Right lobe of liver (tissue), 4 donors: ENCODE results near the gene KDM4C.

Experiments
- CTCF ChIP-seq, 4 donors: fragments of 200-600 bp in 3 of 4; fragments of 450-650 bp in 1 of 4; IDR thresholded peaks; one replicate each; pipeline versions ENCODE4 v1.5.1 to v1.8.0; 2016 to 2022; ENCODE audit warnings: antibody characterized with exemption in 4 of 4, mild to moderate bottlenecking in 2 of 4
- POLR2A ChIP-seq: fragments of 450-650 bp; IDR thresholded peaks from one replicate; pipeline ENCODE4 v1.6.1; 2017; ENCODE audit warnings: antibody characterized with exemption, mild to moderate bottlenecking
- donor health status: DM: no; HTN: no; CAD: no.
- donor health status: DM: no; HTN: no; CAD: no.
- donor health status: DM: no; HTN: yes; CAD: no.

- TF ChIP-seq POLR2A (no peak), CTCF (IDR thresholded peaks at IDR 0.05) (no peak)
Observed at GRCh38 chr9:6855860-6856259, 98.1 kb downstream of the KDM4C start.
